Heart left ventricle (tissue), 16 donors: ENCODE results near the gene RASSF5. TPM values are rescaled to one million over a fixed set of nuclear protein-coding genes. Genes with fewer than 3 reads are reported as not detected.

Source experiments
- ATAC-seq, 4 donors: fragments of 200-7000 bp; cut with Tn5 transposase; one replicate each; pipeline ENCODE4 v1.9.1; 2020 to 2022; ENCODE audit warnings: moderate library complexity in 4 of 4, mild to moderate bottlenecking in 3 of 4, moderate number of reproducible peaks in 1 of 4
- DNase-seq, 5 donors: peaks; one replicate each; pipeline ENCODE4 v3.0.0-alpha.2; 2020
- H3K27ac ChIP-seq, 12 donors: fragments of 200-600 bp; sonication (generic) in 4 of 12; one replicate each; pipeline versions ENCODE4 v1.5.0 to v1.8.0; 2016 to 2022; ENCODE audit warnings: mild to moderate bottlenecking in 2 of 12
- H3K27me3 ChIP-seq, 9 donors: fragments of 200-600 bp; sonication (generic) in 2 of 9; one replicate each; pipeline versions ENCODE4 v1.5.1 to v1.8.0; 2016 to 2022; ENCODE audit warnings: mild to moderate bottlenecking in 3 of 9
- H3K36me3 ChIP-seq, 9 donors: fragments of 200-600 bp; sonication (generic) in 2 of 9; one replicate each; pipeline versions ENCODE4 v1.5.0 to v1.8.0; 2018 to 2022; ENCODE audit warnings: mild to moderate bottlenecking in 2 of 9
- H3K4me1 ChIP-seq, 12 donors: fragments of 200-600 bp; sonication (generic) in 4 of 12; one replicate each; pipeline versions ENCODE4 v1.5.0 to v1.8.0; 2016 to 2022; ENCODE audit warnings: mild to moderate bottlenecking in 3 of 12
- H3K4me3 ChIP-seq, 12 donors: fragments of 200-600 bp; sonication (generic) in 4 of 12; one replicate each; pipeline versions ENCODE4 v1.5.0 to v1.8.0; 2017 to 2022; ENCODE audit warnings: mild to moderate bottlenecking in 9 of 12, moderate library complexity in 4 of 12
- H3K9me3 ChIP-seq, 12 donors: fragments of 200-600 bp; sonication (generic) in 4 of 12; one replicate each; pipeline versions ENCODE4 v1.5.0 to v1.8.0; 2016 to 2022; ENCODE audit warnings: mild to moderate bottlenecking in 1 of 12
- CTCF ChIP-seq, 12 donors: fragments of 200-600 bp; sonication (generic) in 4 of 12; IDR thresholded peaks; one replicate each; pipeline versions ENCODE4 v1.5.0 to v1.8.0; 2018 to 2022; ENCODE audit warnings: antibody characterized with exemption in 12 of 12, mild to moderate bottlenecking in 5 of 12
- POLR2A ChIP-seq, 2 donors: fragments of 450-650 bp; IDR thresholded peaks; one replicate each; pipeline ENCODE4 v1.6.1; 2017; ENCODE audit warnings: antibody characterized with exemption in 2 of 2, mild to moderate bottlenecking in 2 of 2, moderate library complexity in 2 of 2
- WGBS, 4 donors: extraction: QIAGEN DNeasy Blood & Tissue Kit in 2 of 4; methylation state at CpG; one replicate each; pipeline versions ENCODE4 v1.1.5 to v1.1.7; 2013 to 2018; 5-methylcytosine and 5-hydroxymethylcytosine counted together
- intact Hi-C, 10 donors: fragments of 100-400 bp; cut with DNase I; formaldehyde crosslinking; loops; one replicate each; pipeline versions ENCODE4 v1.11.1 to v1.14.2; 2022
- polyA plus RNA-seq, 2 donors: library from polyadenylated mRNA; stranded (reverse); fragments of 200-250 nt; gene quantifications; one replicate each; pipeline ENCODE4 v1.2.3, GENCODE V29; 2013
- total RNA-seq, 9 donors: library from RNA; depleted of rRNA in 2 of 9; stranded (reverse); fragments of >200 nt in 2 of 9; fragmentation: NEBNext Ultra II Directional in 3 of 9; extraction: Animal tissue kit (Norgen Biotek cat#: 25700) in 3 of 9; gene quantifications; one replicate each; pipeline versions ENCODE4 v1.1.0 to v1.2.4, GENCODE V29; 2016 to 2023
- donor health status: ischemic (EF 13 %, LVEDD 7.1; RV severe dilation, severe dysfunction).
- donor health status: healthy with polysubstance abuse.
- donor health status: DM: no; HTN: yes; CAD: no.
- donor health status: DM: no; HTN: no; CAD: no.
- donor health status: ischemic (EF 25% LVEDD 6.9; RV normal size, moderate dysfunction).
- donor health status: ischemic (EF 25% LVEDD 5.7; RV mildly dilated, moderate dysfunction).
- donor health status: healthy.
- donor health status: DM: yes; HTN: yes; CAD: no.
- donor health status: ischemic (EF 35%, LVEDD 5.7; RV mildly dilated, moderate dysfunction).
- donor health status: nonischemic (EF 11% LVEDD 7.7; RV severe dilation, severe dysfunction).
- donor health status: DM: yes; HTN: yes; CAD: no.
- donor health status: PGD.
- donor health status: ischemic (EF 29% LVEDD 5.4; RV normal size, mild dysfunction).
- donor health status: nonischemic (EF 23%, LVEDD 6.1; RV moderate dilation, normal function).

RASSF5 gene
- total and polyA plus RNA-seq, 11 donors, result 1.3 to 27.4 (median 5.6) TPM

GRCh38 chr1:206555473-206555935, 48.2 kb downstream of the RASSF5 start:
- Histone ChIP-seq H3K9me3 (no peaks in the 10 kb centered on the region), H3K36me3 (no peaks in the 10 kb centered on the region), H3K27ac (peak overlapping the region in 10 of 12 donors; percentile 0 to 98 (median 65)), H3K4me1 (peaks cover 5 to 67% (median 50%) of the 10 kb centered on the region in 12 donors), H3K4me3 (no peak overlapping the region), H3K27me3 (no peaks in the 10 kb centered on the region)
- WGBS, 4 donors, result 42 to 47% (median 43%) methylated on average over 10 of the region's 10 CpGs
- intact Hi-C loops, result no loop called here
- TF ChIP-seq POLR2A (IDR thresholded peaks at IDR 0.05), result no peak
- no peak for TF ChIP-seq CTCF (IDR thresholded peaks at IDR 0.05)
- DNase-seq (peak; percentile 36 to 78 (median 70)), ATAC-seq (peak; percentile 61 to 77 (median 63))

- no peak for TF ChIP-seq POLR2A (IDR thresholded peaks at IDR 0.05)
- TF ChIP-seq CTCF (IDR thresholded peaks at IDR 0.05), result no peak
- no peaks in the 10 kb centered on the region for H3K9me3 ChIP-seq
- peaks cover 5 to 70% (median 50%) of the 10 kb centered on the region in 12 donors for H3K4me1 ChIP-seq
- no peak for ATAC-seq
- H3K27ac ChIP-seq, result peak overlapping the region in 10 of 12 donors; percentile 4 to 98 (median 68)
- WGBS, 4 donors, result 74 to 87% (median 82%) methylated on average over 7 of the region's 7 CpGs
- H3K4me3 ChIP-seq, result peak overlapping the region in 6 of 12 donors; percentile 61 to 79 (median 68)
- no peaks in the 10 kb centered on the region for H3K27me3 ChIP-seq
- intact Hi-C loops, result no loop called here
- DNase-seq, result no peak
- H3K36me3 ChIP-seq, result peaks cover 0 to 3% (median 0%) of the 10 kb centered on the region in 9 donors
Observed at GRCh38 chr1:206556047-206556749, 48.9 kb downstream of the RASSF5 start.

GRCh38 chr1:206556750-206557635, 49.7 kb downstream of the RASSF5 start:
- peak overlapping the region; percentile 48 to 81 (median 64) for H3K4me3 ChIP-seq
- peaks cover 0 to 8% (median 0%) of the 10 kb centered on the region in 9 donors for H3K36me3 ChIP-seq
- H3K27me3 ChIP-seq, result no peaks in the 10 kb centered on the region
- TF ChIP-seq CTCF (IDR thresholded peaks at IDR 0.05) (peak in 3 of 12 donors; percentile 7 to 19 (median 7)), POLR2A (IDR thresholded peaks at IDR 0.05) (no peak)
- DNase-seq, result peak; percentile 82 to 94 (median 88)
- ATAC-seq, result peak in 3 of 4 donors; percentile 76 to 77 (median 76)
- intact Hi-C loops, result no loop called here
- no peaks in the 10 kb centered on the region for H3K9me3 ChIP-seq
- WGBS, 4 donors, result 2 to 11% (median 2%) methylated on average over 17 to 67 of the region's 67 CpGs
- peak overlapping the region; percentile 5 to 98 (median 69) for H3K27ac ChIP-seq
- peaks cover 5 to 70% (median 48%) of the 10 kb centered on the region in 12 donors for H3K4me1 ChIP-seq
